ENCODE results near the gene SHC2.
"Not testable (repeated sequence)": the region's sequence is repeated elsewhere in the genome, so short reads cannot be mapped to it uniquely, and the experiment has no call there.

The SHC2 gene

DNA sequence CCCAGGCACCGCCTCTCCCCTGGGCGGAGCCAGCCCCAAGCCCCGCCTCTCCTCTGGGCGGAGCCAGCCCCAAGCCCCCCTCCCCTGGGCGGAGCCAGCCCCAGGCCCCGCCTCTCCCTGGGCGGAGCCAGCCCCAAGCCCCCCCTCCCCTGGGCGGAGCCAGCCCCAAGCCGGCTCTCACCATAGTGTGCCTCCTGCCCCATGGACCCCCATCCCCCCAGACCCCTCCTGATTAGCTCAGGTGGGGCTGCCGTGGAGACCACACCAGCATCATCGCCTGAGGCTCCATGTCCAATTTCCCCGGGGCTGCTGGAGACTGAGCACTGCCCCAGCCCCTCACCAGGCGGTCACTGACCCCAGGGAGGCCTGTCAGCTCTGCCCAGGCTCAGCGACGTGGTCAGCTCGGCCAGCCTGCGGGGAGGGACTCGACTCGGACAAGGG is 31.3 kb upstream of the SHC2 start:
- no peak for DNase-seq

- no peak for DNase-seq
Observed at GRCh38 chr19:491146-491741, 30.4 kb upstream of the SHC2 start.

DNA sequence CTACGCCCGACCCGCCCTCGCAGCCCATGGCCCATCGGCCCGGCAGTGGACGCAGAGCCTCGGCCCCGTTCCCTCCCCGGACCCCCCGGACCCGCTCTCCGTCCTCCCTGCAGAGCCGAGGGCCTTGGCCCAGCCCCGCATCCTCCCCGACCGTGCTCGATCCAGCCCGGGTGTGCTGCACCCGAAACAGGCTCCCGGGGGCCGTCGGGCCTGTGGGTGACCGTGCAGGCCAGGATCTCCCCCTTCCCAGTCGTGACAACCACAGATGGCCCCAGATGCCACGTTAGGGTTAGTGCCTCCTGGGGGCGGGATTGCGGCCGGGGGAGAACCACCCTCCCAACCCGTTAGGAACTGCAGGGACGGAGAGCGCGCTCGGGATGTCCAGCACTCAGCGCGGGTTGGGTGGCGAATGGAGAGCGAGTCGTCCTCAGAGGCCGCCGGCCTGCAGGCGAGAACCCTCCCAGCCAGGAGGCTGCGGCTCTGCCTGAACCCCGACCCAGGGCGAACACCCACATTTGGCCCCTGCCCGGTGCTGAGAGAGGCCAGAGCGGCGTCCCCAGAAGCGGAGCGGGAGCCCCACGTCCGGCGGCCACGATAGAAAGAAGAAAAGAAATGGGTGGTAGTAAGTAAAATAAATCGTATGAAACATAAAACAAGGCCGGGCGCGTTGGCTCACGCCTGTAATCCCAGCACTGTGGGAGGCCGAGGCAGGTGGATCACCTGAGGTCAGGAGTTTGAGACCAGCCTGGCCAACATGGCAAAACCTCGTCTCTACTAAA is 28.8 kb upstream of the SHC2 start:
- no peak for DNase-seq

GRCh38 chr19:488505-489417 is 27.9 kb upstream of the SHC2 start:
- peak; percentile 94 for DNase-seq

GRCh38 chr19:485583-486236 is 24.9 kb upstream of the SHC2 start:
- DNase-seq = no peak

DNA sequence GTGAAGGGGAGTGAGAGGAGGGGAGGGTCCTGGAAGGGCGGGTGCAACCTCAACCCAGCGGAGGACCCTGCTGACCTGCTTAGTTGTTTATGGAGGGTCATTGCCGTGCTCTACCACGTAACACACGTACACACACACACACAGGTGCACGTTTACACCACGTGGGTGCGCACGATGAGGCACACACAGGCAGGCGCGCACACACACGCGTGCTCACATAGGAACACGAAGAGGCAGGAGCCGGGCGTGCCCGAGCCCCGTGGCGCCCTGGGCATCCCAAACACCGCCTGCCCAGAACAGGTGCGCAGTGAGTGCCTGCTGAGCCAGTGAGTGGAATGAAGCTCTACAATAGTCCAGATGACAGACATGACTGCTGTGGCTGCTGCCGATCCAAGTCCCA is 24.2 kb upstream of the SHC2 start:
- no peak for DNase-seq

DNA sequence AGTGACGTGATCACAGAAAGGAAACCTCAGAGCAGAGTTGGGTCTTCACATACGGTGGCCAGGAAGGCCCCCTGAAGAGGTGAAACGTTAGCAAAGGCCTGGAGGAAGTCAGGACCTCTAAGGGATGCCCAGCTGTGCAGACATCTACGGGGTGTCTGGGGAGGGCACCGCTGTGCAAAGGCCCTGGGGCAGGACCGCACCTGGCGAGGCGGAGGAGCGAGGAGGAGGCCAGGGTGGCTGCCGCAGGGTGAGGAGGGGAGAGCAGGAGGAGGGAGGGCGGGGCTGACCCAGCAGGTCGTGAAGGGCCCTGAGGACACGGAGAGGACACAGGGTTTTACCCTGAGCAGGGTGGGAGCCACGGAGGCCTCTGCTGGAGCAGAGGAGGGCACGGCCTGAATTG is 23.7 kb upstream of the SHC2 start:
- DNase-seq = no peak

DNA sequence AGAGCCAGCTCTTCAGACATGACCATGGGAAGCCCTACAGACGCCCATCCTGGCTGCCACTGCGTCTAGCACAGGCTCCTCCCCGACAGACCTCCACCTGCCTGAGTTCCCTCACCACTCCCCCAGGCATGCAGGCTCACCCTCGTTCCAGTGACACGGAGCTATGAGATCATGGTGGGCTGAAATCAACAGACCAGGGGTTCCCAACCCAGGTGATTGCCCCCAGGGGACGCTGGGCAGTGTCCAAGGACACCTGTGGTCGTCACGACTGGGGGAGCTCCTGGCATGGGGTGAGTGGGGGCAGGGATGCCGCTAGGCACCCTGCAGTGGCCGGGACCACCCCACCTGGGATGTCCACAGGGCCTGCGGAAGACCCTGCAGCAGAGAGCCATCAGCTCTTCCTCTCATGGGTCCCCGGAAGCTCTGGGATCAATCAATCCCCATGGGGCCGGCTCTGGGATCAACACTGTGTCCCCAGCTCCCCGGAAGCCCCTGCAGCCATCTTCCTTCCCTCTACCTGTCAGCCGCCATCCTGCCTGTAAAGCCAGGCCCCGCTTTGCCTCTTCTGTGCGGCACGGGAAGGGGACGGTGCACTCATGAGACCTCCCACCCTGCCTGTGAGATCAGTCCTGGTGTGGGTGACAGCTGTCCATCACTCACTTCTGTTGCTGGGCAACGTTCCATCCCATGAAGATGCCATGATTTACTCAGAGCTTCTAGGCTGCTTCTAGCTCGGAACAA is 22.7 kb upstream of the SHC2 start:
- DNase-seq = no peak

DNA sequence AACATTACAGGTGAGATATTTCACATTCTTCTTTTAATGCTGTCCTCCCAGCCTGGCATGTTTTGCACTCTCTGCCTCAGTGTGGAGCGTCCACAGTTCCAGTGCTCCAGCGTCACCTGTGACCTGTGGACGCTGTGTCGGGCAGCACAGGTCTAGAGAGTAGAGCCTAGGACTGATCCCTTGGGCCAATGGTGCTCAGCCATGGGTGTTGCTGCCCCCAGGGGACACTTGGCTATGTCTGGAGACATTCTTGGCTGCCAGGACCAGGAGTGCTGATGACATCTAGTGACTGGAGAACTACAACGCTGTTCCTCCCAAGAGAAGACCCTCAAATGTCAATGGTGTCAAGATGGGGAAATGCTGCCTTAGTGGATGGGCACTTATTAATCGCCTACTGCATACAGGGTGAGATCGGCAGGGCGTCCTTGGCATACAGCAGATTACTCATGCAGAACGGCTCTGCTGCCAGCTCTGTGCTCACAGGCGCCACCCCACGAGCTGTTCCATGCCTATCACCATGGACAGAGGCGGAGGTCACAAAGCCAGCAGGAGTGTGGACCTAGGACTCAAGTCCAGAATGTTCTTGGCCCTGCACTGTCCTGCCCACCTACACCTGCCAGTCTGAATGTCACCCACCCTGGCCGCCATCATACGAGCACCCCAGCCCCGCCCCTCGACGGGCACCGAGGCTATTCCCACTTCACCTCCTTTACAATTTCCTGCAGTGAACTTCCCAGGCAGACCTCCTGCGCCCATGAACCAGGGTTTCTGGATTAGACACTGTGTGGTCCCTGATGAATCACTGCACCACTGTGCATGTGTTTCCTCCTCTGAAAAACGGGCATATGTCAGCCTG is 21.6 kb upstream of the SHC2 start:
- no peak for DNase-seq

DNA sequence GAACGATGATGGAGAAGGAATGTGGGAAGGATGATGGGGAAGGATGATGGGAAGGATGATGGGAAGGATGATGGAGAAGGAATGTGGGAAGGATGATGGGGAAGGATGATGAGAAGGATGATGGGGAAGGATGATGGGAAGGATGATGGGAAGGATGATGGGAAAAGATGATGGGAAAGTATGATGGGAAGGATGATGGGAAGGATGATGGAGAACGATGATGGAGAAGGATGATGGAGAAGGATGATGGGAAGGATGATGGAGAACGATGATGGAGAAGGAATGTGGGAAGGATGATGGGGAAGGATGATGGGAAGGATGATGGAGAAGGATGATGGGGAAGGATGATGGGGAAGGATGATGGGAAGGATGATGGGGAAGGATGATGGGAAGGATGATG is 20.3 kb upstream of the SHC2 start:
- DNase-seq = not testable (repeated sequence)

- DNase-seq = no peak
Observed at GRCh38 chr19:480016-480855, 19.4 kb upstream of the SHC2 start.

DNA sequence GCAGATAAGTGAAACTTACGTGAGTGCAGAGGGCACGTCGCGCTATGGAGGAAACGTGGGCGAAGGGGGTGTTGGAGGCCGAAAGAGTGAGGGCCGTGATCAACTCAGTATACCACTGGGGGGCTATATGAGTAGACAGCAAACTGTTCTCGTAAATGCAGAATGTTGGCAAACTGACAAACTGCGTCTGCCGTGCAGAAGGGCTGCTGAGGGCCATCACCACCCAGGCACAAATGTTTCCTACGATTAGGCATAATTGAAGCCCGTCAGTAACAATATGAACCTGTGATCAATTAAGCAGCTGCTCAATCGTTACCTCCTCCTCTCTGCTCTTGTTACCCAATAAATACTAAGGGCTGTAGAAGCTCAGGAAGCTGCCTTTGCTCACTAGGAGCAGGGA is 18.1 kb upstream of the SHC2 start:
- DNase-seq = no peak

DNA sequence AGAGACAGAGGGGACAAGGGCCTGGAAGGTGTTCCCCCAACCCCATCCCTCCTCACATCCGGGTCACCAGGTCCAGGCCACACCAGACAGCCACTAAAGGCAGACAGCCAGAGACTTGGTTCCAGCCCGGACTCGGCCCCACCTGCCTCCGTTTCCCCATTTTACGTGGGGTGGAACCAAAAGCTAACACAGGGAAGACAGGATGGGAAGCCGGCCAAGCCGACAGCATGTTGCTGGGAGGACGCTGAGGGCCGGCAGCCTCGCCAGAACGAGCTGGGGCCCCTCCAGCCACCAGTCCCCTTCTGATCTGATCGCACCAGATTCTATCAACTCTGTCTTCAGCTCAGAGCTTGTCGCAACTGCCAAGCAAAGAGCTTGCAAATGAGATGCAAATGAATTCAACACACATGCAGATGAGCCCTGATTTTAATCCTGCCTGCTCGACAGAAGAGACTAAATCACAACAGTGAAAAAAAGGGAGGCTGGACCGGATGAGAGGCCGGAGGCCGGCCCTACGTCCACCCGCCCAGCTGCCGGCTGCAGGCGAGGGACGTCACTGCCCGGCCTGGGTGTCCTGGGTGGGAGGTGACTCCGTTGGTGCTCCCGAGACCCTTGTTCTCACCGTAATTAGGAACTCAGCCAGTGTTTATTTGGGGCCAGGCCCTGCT is 17.5 kb upstream of the SHC2 start:
- no peak for DNase-seq

- DNase-seq = no peak
Observed at GRCh38 chr19:475360-475759, 14.5 kb upstream of the SHC2 start.

- no peak for DNase-seq
Observed at GRCh38 chr19:474126-475078, 13.6 kb upstream of the SHC2 start.

GRCh38 chr19:472005-472858 is 11.4 kb upstream of the SHC2 start:
- no peak for DNase-seq

GRCh38 chr19:470701-471100 is 9.9 kb upstream of the SHC2 start:
- no peak for DNase-seq

DNA sequence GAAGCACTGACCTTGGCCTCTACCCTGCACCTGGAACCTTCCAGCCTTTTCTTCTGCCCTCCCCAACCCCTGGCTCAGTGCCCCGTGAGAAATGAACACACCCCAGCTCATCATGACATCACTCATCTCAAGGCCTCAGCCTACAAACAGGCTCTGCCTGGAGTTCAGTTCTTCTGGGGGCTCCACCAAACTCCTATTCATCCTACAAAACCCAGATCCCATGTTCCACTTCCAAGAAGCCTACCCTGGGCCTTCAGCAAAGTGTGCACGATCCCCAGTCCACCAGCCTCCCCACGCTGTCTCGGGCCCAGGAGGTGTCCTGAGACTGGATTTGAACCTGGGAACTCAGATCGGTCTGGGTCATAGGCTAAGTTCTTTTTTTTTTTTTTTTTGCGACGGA is 9.0 kb upstream of the SHC2 start:
- DNase-seq = no peak

Measured in stimulated activated CD4-positive, alpha-beta T cell treated with anti-CD3 and anti-CD28 coated beads, Interleukin-12 subunit alpha, Interleukin-12 subunit beta, amount 100 ng/mL, for 4 hours (primary cell).